T-cell (primary cell): Measurements from ENCODE around the gene STK16. TPM values are rescaled to one million over a fixed set of nuclear protein-coding genes. Genes with fewer than 3 reads are reported as not detected.

Source experiments
- ATAC-seq, 4 experiments: fragments of 200-7000 bp in 3 of 4; fragments of 150-1000 bp in 1 of 4; cut with Tn5 transposase; replicated peaks in 1 of 4; 1 replicate in 3 of 4; 2 replicates in 1 of 4; pipeline ENCODE4 v1.10.0; 2021; ENCODE audit warnings: moderate library complexity in 3 of 4, mild to moderate bottlenecking in 2 of 4, moderate number of reproducible peaks in 1 of 4
- CTCF ChIA-PET, 2 donors: fragments of 300-600 bp; sonication (Branson Sonifier 250); formaldehyde crosslinking; loops; one replicate each; lab custom pipeline; 2022; ENCODE audit warnings: antibody characterized with exemption in 2 of 2; lab: Charles Lee
- POLR2A ChIA-PET, 2 donors: fragments of 300-600 bp; sonication (Branson Sonifier 250); formaldehyde crosslinking; loops; one replicate each; lab custom pipeline; 2022; ENCODE audit warnings: antibody characterized with exemption in 2 of 2; lab: Charles Lee
- DNase-seq, 35 experiments: peaks; one replicate each; pipeline versions ENCODE4 v3.0.0 to v3.0.0-alpha.2; 2013 to 2023
- H3K27ac ChIP-seq: one replicate; pipeline ENCODE4 v1.5.1; 2013; ENCODE audit warnings: low read length
- H3K27me3 ChIP-seq, 2 experiments: replicated peaks in 1 of 2; 1 replicate in 1 of 2; 2 replicates in 1 of 2; pipeline versions ENCODE4 v1.6.1 to v1.7.0; 2013; ENCODE audit warnings: low read length in 1 of 2, mixed read lengths in 1 of 2; ENCODE audit not compliant: control insufficient read depth in 2 of 2, insufficient read depth in 2 of 2; ENCODE audit errors: extremely low read depth in 1 of 2
- H3K36me3 ChIP-seq, 2 donors: 1 replicate in 1 of 2; 2 replicates in 1 of 2; pipeline versions ENCODE4 v1.6.1 to v1.7.0; 2013; ENCODE audit warnings: low read length in 1 of 2; ENCODE audit not compliant: control insufficient read depth in 2 of 2, insufficient read depth in 1 of 2; ENCODE audit errors: extremely low read depth in 1 of 2
- H3K4me1 ChIP-seq, 2 experiments: 1 replicate in 1 of 2; 2 replicates in 1 of 2; pipeline versions ENCODE4 v1.6.1 to v1.7.0; 2013; ENCODE audit warnings: low read length in 2 of 2, mixed read lengths in 1 of 2; ENCODE audit not compliant: insufficient read depth in 2 of 2, control insufficient read depth in 1 of 2; ENCODE audit errors: extremely low read depth in 1 of 2
- H3K4me3 ChIP-seq, 2 donors: 1 replicate in 1 of 2; 2 replicates in 1 of 2; pipeline versions ENCODE4 v1.5.1 to v1.7.0; 2013; ENCODE audit warnings: mild to moderate bottlenecking in 2 of 2, low read length in 1 of 2, moderate library complexity in 1 of 2; ENCODE audit not compliant: control insufficient read depth in 1 of 2; ENCODE audit errors: extremely low read depth in 1 of 2
- H3K9me3 ChIP-seq: 2 replicates; pipeline ENCODE4 v1.7.0; 2013
- H3K27ac Mint-ChIP-seq, 2 donors: one replicate each; pipeline ENCODE4 v1.8.0; 2020 to 2021; ENCODE audit warnings: mild to moderate bottlenecking in 2 of 2, mixed read lengths in 2 of 2
- H3K27me3 Mint-ChIP-seq, 2 donors: one replicate each; pipeline ENCODE4 v1.8.0; 2021 to 2022; ENCODE audit warnings: mixed read lengths in 2 of 2
- H3K36me3 Mint-ChIP-seq: one replicate; pipeline ENCODE4 v1.8.0; 2021; ENCODE audit warnings: mixed read lengths
- H3K4me1 Mint-ChIP-seq, 3 donors: one replicate each; pipeline ENCODE4 v1.8.0; 2020 to 2022; ENCODE audit warnings: mixed read lengths in 3 of 3, mild to moderate bottlenecking in 1 of 3
- H3K4me3 Mint-ChIP-seq, 3 donors: one replicate each; pipeline ENCODE4 v1.8.0; 2020 to 2022; ENCODE audit warnings: mild to moderate bottlenecking in 3 of 3, mixed read lengths in 3 of 3, moderate library complexity in 3 of 3
- H3K9me3 Mint-ChIP-seq, 3 donors: one replicate each; pipeline ENCODE4 v1.8.0; 2020 to 2022; ENCODE audit warnings: mixed read lengths in 3 of 3
- WGBS: methylation state at CpG from one replicate; pipeline ENCODE4 v1.1.5; 2013; ENCODE audit warnings: missing lambda C conversion rate; ENCODE audit not compliant: insufficient coverage; 5-methylcytosine and 5-hydroxymethylcytosine counted together
- total RNA-seq, 35 experiments: library from RNA in 6 of 35; stranded (reverse) in 6 of 35; fragments of 120-200 nt in 1 of 35; gene quantifications; one replicate each; pipeline versions ENCODE4 v1.2.1 to v1.2.4 and lab custom pipeline; 2013 to 2026

The STK16 gene
- total RNA-seq, 5 donors from 2014 or later (not counting 1 experiment from before 2014, with no cell fraction given): 19.3 to 26.6 (median 21.3) TPM

DNA sequence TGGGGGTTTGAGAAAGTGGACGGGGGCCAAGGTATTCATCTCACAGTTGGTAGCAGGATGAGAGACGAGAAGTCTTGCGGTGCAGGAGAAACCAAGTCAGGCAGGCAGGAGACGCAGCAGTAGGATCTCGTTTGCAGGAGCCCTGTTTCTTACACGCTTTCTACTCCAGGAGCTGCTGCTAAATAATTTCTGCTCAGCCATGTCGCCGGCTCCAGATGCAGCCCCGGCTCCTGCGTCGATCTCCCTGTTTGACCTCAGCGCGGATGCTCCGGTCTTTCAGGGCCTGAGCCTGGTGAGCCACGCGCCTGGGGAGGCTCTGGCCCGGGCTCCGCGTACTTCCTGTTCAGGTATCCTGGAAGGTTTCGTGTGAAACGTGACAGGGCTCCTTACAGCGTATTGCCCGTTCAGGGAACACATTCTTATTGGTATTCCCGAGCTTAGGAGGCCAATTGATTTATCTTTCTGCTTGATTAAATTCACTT, 15.2 kb upstream of the STK16 start:
- peaks cover 28 to 49% of the 10 kb centered on the region in 2 donors for H3K36me3 ChIP-seq
- WGBS: 0% methylated on average over 24 of the region's 24 CpGs
- DNase-seq: peak in 8 of 35 experiments; percentile 15 to 60 (median 23)

GRCh38 chr2:219234331-219234730, 10.9 kb upstream of the STK16 start:
- ChIA-PET POLR2A (interaction anchor here (0.6 to 1.0 kb wide), 2 partner anchors 23 to 68 kb away, joined by 5 to 12 read pairs; no protein-coding TSS in a partner anchor), CTCF (no interaction called here)
- Histone ChIP-seq H3K4me3 (no peak overlapping the region), H3K27ac (no peak overlapping the region), H3K9me3 (no peaks in the 10 kb centered on the region), H3K36me3 (peaks cover 40 to 66% of the 10 kb centered on the region in 2 donors), H3K27me3 (no peaks in the 10 kb centered on the region), H3K4me1 (peaks cover 6 to 17% of the 10 kb centered on the region in 2 experiments)
- ATAC-seq: no peak
- Mint-ChIP-seq H3K9me3 (no peaks in the 10 kb centered on the region), H3K36me3 (peaks cover 56% of the 10 kb centered on the region), H3K27me3 (no peaks in the 10 kb centered on the region), H3K4me1 (peaks cover 34 to 50% (median 46%) of the 10 kb centered on the region in 3 donors), H3K4me3 (no peak overlapping the region), H3K27ac (no peak overlapping the region)
- WGBS: 100% methylated on average over 1 of the region's 3 CpGs
- DNase-seq: no peak

More for the DNA sequence above, 15.2 kb upstream of the STK16 start:
- H3K4me1 Mint-ChIP-seq: peaks cover 54 to 75% (median 64%) of the 10 kb centered on the region in 3 donors
- H3K27me3 ChIP-seq: no peaks in the 10 kb centered on the region
- peak overlapping the region; percentile 97 to 99 (median 98) for H3K4me3 Mint-ChIP-seq
- peak overlapping the region; percentile 98 to 99 for H3K27ac Mint-ChIP-seq
- H3K36me3 Mint-ChIP-seq: peaks cover 36% of the 10 kb centered on the region
- no peaks in the 10 kb centered on the region for H3K9me3 Mint-ChIP-seq
- no peaks in the 10 kb centered on the region for H3K27me3 Mint-ChIP-seq
- ChIA-PET POLR2A (interaction anchor here (0.6 to 2.3 kb wide), 12 partner anchors 10 to 157 kb away, joined by 3 to 15 read pairs (median 5); partner anchors contain the start of genes DNAJB2 (in 1 of the 2), DNPEP (in 1 of the 2), GLB1L (in 1 of the 2) and STK16 (in 1 of the 2)), CTCF (interaction anchor here (0.6 to 3.0 kb wide), 11 partner anchors 9 to 71 kb away, joined by 3 to 14 read pairs (median 5); partner anchors contain the start of genes DNAJB2 (in 1 of the 2), GLB1L (in 1 of the 2), STK16 (in 1 of the 2) and TUBA4A (in 1 of the 2))
- peaks cover 16 to 37% of the 10 kb centered on the region in 2 experiments for H3K4me1 ChIP-seq
- peak in 3 of 4 experiments; percentile 11 to 20 (median 18) for ATAC-seq
- no peaks in the 10 kb centered on the region for H3K9me3 ChIP-seq
- H3K4me3 ChIP-seq: peak overlapping the region; percentile 72 to 85
- H3K27ac ChIP-seq: peak overlapping the region; percentile 71

DNA sequence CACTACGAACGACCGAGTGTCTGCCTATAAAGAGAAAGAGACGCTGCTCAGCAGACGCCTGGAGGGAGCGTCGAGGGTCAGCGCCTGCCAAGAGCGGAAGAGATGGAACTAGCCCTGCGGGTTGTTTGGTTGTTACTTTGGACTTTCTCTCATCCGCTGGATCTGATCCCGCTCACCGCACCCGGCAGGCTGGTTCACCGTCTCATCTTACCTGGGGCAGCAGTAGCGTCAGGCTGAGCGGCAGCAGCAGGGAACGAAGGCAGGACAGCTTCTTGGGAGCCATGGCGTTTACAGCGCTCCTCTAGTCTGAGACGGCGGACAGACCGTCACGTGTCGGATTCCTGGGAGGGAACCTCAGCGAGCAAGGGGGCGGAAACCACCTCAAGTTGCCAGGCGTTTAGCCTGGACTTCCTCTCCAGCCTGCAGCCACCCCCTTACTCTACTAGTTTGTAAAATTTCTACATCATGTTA, 2.0 kb upstream of the STK16 start:
- CTCF ChIA-PET: no interaction called here
- no peak for ATAC-seq
- Mint-ChIP-seq H3K4me1 (peaks cover 36 to 46% (median 41%) of the 10 kb centered on the region in 3 donors), H3K36me3 (peaks cover 12% of the 10 kb centered on the region), H3K27ac (peak overlapping the region; percentile 34 to 69), H3K4me3 (peak overlapping the region; percentile 7 to 64 (median 21)), H3K9me3 (no peaks in the 10 kb centered on the region), H3K27me3 (no peaks in the 10 kb centered on the region)
- WGBS: 80% methylated on average over 28 of the region's 28 CpGs
- Histone ChIP-seq H3K27ac (no peak overlapping the region), H3K36me3 (peaks cover 0 to 6% of the 10 kb centered on the region in 2 donors), H3K4me3 (no peak overlapping the region), H3K9me3 (no peaks in the 10 kb centered on the region), H3K4me1 (peaks cover 26 to 42% of the 10 kb centered on the region in 2 experiments), H3K27me3 (no peaks in the 10 kb centered on the region)
- DNase-seq: no peak
- POLR2A ChIA-PET: interaction anchor here in 1 of 2 donors (1.1 kb wide), 1 partner anchor 19 kb away, joined by 6 read pairs; no protein-coding TSS in a partner anchor

- 46% methylated on average over 4 of the region's 6 CpGs for WGBS
- DNase-seq: no peak
These were observed 511 bp upstream of the STK16 start for GRCh38 chr2:219244789-219245147.

GRCh38 chr2:219245899-219246230, 586 bp downstream of the STK16 start:
- WGBS: 4% methylated on average over 4 of the region's 10 CpGs
- ChIA-PET CTCF (interaction anchor here (0.5 to 2.3 kb wide), 7 partner anchors 9 to 86 kb away, joined by 3 to 14 read pairs (median 7); partner anchors contain the start of genes ANKZF1 (in 1 of the 2) and ATG9A (in 1 of the 2)), POLR2A (interaction anchor here (1.1 to 2.5 kb wide), 4 partner anchors 8 to 17 kb away, joined by 3 to 32 read pairs (median 13); partner anchors contain the start of genes ANKZF1 (in 2 of the 2), ATG9A (in 2 of the 2), TUBA4A (in 2 of the 2) and TUBA4B (in 1 of the 2))
- peak overlapping the region; percentile 89 to 90 for H3K4me3 ChIP-seq
- H3K9me3 ChIP-seq: no peaks in the 10 kb centered on the region
- Mint-ChIP-seq H3K4me3 (peak overlapping the region; percentile 75 to 92 (median 87)), H3K27me3 (no peaks in the 10 kb centered on the region), H3K9me3 (no peaks in the 10 kb centered on the region), H3K36me3 (peaks cover 27% of the 10 kb centered on the region), H3K4me1 (peaks cover 61 to 71% (median 64%) of the 10 kb centered on the region in 3 donors), H3K27ac (peak overlapping the region; percentile 98 to 99)
- H3K27me3 ChIP-seq: no peaks in the 10 kb centered on the region
- peaks cover 5 to 28% of the 10 kb centered on the region in 2 donors for H3K36me3 ChIP-seq
- peaks cover 46 to 68% of the 10 kb centered on the region in 2 experiments for H3K4me1 ChIP-seq
- ATAC-seq (no peak), DNase-seq (peak in 1 of 35 experiments; percentile 30)
- peak overlapping the region; percentile 94 for H3K27ac ChIP-seq

More at GRCh38 chr2:219244789-219245147, 511 bp upstream of the STK16 start:
- Mint-ChIP-seq H3K4me1 (peaks cover 50 to 60% (median 53%) of the 10 kb centered on the region in 3 donors), H3K27me3 (no peaks in the 10 kb centered on the region), H3K9me3 (no peaks in the 10 kb centered on the region), H3K27ac (peak overlapping the region; percentile 98 to 99), H3K4me3 (peak overlapping the region; percentile 75 to 92 (median 87)), H3K36me3 (peaks cover 17% of the 10 kb centered on the region)
- CTCF ChIA-PET: interaction anchor here in 1 of 2 donors (1.0 to 2.3 kb wide), 7 partner anchors 10 to 90 kb away, joined by 3 to 14 read pairs (median 7); partner anchors contain the start of genes ANKZF1 and ATG9A
- POLR2A ChIA-PET: interaction anchor here (0.6 to 2.5 kb wide), 7 partner anchors 9 to 71 kb away, joined by 3 to 32 read pairs (median 5); partner anchors contain the start of genes ANKZF1 (in 2 of the 2), TUBA4A (in 2 of the 2), ATG9A (in 1 of the 2) and TUBA4B (in 1 of the 2)
- H3K9me3 ChIP-seq: no peaks in the 10 kb centered on the region
- peaks cover 37 to 57% of the 10 kb centered on the region in 2 experiments for H3K4me1 ChIP-seq
- peak overlapping the region; percentile 94 for H3K27ac ChIP-seq
- H3K4me3 ChIP-seq: peak overlapping the region; percentile 89 to 90
- H3K36me3 ChIP-seq: peaks cover 2 to 17% of the 10 kb centered on the region in 2 donors
- no peak for ATAC-seq
- no peaks in the 10 kb centered on the region for H3K27me3 ChIP-seq

- Histone ChIP-seq H3K9me3 (no peaks in the 10 kb centered on the region), H3K27me3 (no peaks in the 10 kb centered on the region), H3K36me3 (peaks cover 12 to 35% of the 10 kb centered on the region in 2 donors), H3K27ac (peak overlapping the region; percentile 94), H3K4me1 (peaks cover 51 to 75% of the 10 kb centered on the region in 2 experiments), H3K4me3 (peak overlapping the region in 1 of 2 donors; percentile 5)
- no peaks in the 10 kb centered on the region for H3K9me3 Mint-ChIP-seq
- WGBS: no CpG with 5 or more reads among the region's 10 CpGs
- H3K27me3 Mint-ChIP-seq: no peaks in the 10 kb centered on the region
- H3K4me3 Mint-ChIP-seq: peak overlapping the region; percentile 75 to 92 (median 87)
- H3K4me1 Mint-ChIP-seq: peaks cover 68 to 78% (median 71%) of the 10 kb centered on the region in 3 donors
- ChIA-PET CTCF (interaction anchor here in 1 of 2 donors (1.8 to 2.3 kb wide), 3 partner anchors 8 to 49 kb away, joined by 10 to 14 read pairs (median 13); partner anchors contain the start of genes ANKZF1 and ATG9A), POLR2A (interaction anchor here in 1 of 2 donors (0.6 kb wide), 2 partner anchors 25 to 32 kb away, joined by 3 to 4 read pairs; no protein-coding TSS in a partner anchor)
- ATAC-seq (no peak), DNase-seq (no peak)
- H3K36me3 Mint-ChIP-seq: peaks cover 34% of the 10 kb centered on the region
- H3K27ac Mint-ChIP-seq: peak overlapping the region; percentile 98 to 99
These were observed 1.3 kb downstream of the STK16 start for GRCh38 chr2:219246559-219246958.
